ENCODE results near the gene MAP3K10. TPM values are rescaled to one million over a fixed set of nuclear protein-coding genes. Genes with fewer than 3 reads are reported as not detected.

Gene MAP3K10
- total and polyA plus RNA-seq, 2 of the 13 experiments (the other 11 are each of a cell fraction or from before 2014, with no cell fraction given): 3.4 to 5.0 TPM

GRCh38 chr19:40231544-40232424 lies 40.6 kb downstream of the MAP3K10 start (continued):
- TF ChIP-seq JUND (CRISPR knock-in tag; IDR thresholded peaks at IDR 0.05): 0 out of 2 replicates have a peak, but pooled peaks have one; percentile 45
- no peak for TF ChIP-seq ZNF30 (CRISPR knock-in tag; IDR thresholded peaks at IDR 0.05)
- no peak for TF ChIP-seq SSRP1 (CRISPR knock-in tag; IDR thresholded peaks at IDR 0.05)
- no peak; the same call in 1 of the 2 replicates for TF ChIP-seq TEAD2 (CRISPR knock-in tag; IDR thresholded peaks at IDR 0.05)
- no peak for TF ChIP-seq ZNF33A (CRISPR knock-in tag; IDR thresholded peaks at IDR 0.05; ENCODE audit: borderline replicate concordance)
- TF ChIP-seq, protein P1, sequence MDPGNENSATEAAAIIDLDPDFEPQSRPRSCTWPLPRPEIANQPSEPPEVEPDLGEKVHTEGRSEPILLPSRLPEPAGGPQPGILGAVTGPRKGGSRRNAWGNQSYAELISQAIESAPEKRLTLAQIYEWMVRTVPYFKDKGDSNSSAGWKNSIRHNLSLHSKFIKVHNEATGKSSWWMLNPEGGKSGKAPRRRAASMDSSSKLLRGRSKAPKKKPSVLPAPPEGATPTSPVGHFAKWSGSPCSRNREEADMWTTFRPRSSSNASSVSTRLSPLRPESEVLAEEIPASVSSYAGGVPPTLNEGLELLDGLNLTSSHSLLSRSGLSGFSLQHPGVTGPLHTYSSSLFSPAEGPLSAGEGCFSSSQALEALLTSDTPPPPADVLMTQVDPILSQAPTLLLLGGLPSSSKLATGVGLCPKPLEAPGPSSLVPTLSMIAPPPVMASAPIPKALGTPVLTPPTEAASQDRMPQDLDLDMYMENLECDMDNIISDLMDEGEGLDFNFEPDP (CRISPR knock-in tag; conservative IDR thresholded peaks at IDR 0.05): no peak
- 0 out of 2 replicates have a peak, but pooled peaks have one; percentile 49 for TF ChIP-seq ZNF724P (CRISPR knock-in tag; IDR thresholded peaks at IDR 0.05; ENCODE audit: borderline replicate concordance)
- no peak for TF ChIP-seq RAD21 (CRISPR knock-in tag; IDR thresholded peaks at IDR 0.05)
- TF ChIP-seq ZFY (CRISPR knock-in tag; IDR thresholded peaks at IDR 0.05): peak; percentile 72
- no peak for TF ChIP-seq REL (CRISPR knock-in tag; conservative IDR thresholded peaks at IDR 0.05)
- TF ChIP-seq ZNF451 (CRISPR knock-in tag; IDR thresholded peaks at IDR 0.05): peak; percentile 55; the same call in 1 of the 2 replicates
- TF ChIP-seq SIN3B (IDR thresholded peaks at IDR 0.05; ENCODE audit: low read length): no peak
- TF ChIP-seq FOXP1 (IDR thresholded peaks at IDR 0.05): no peak
- peak; percentile 34; the same call in 1 of the 2 replicates for TF ChIP-seq FOXP1 (CRISPR knock-in tag; IDR thresholded peaks at IDR 0.05)
- TF ChIP-seq ZNF10 (CRISPR knock-in tag; IDR thresholded peaks at IDR 0.05; ENCODE audit: borderline replicate concordance, low read depth): no peak
- no peak for TF ChIP-seq TERF1 (CRISPR knock-in tag; IDR thresholded peaks at IDR 0.05)
- TF ChIP-seq, protein P2, sequence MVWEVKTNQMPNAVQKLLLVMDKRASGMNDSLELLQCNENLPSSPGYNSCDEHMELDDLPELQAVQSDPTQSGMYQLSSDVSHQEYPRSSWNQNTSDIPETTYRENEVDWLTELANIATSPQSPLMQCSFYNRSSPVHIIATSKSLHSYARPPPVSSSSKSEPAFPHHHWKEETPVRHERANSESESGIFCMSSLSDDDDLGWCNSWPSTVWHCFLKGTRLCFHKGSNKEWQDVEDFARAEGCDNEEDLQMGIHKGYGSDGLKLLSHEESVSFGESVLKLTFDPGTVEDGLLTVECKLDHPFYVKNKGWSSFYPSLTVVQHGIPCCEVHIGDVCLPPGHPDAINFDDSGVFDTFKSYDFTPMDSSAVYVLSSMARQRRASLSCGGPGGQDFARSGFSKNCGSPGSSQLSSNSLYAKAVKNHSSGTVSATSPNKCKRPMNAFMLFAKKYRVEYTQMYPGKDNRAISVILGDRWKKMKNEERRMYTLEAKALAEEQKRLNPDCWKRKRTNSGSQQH (CRISPR knock-in tag; IDR thresholded peaks at IDR 0.05; ENCODE audit: low read depth): peak; percentile 66; the same call in 1 of the 2 replicates
- no peak for TF ChIP-seq CHCHD3 (CRISPR knock-in tag; IDR thresholded peaks at IDR 0.05)
- TF ChIP-seq ZNF24 (IDR thresholded peaks at IDR 0.05): no peak
- TF ChIP-seq ZNF136 (CRISPR knock-in tag; IDR thresholded peaks at IDR 0.05; ENCODE audit: low read depth): peak; percentile 31; the same call in 1 of the 2 replicates
- TF ChIP-seq MAFG (CRISPR knock-in tag; IDR thresholded peaks at IDR 0.05): no peak
- 0 out of 2 replicates have a peak, but pooled peaks have one; percentile 14 for TF ChIP-seq NFE2 (CRISPR knock-in tag; IDR thresholded peaks at IDR 0.05)
- no peak for TF ChIP-seq GZF1 (CRISPR knock-in tag; IDR thresholded peaks at IDR 0.05)
- 0 out of 2 replicates have a peak, but pooled peaks have one; percentile 45 for TF ChIP-seq PRMT3 (CRISPR knock-in tag; IDR thresholded peaks at IDR 0.05; ENCODE audit: borderline replicate concordance, low read depth)
- peak; percentile 80 for TF ChIP-seq ZNF501 (CRISPR knock-in tag; IDR thresholded peaks at IDR 0.05)
- no peak for TF ChIP-seq KLF11 (CRISPR knock-in tag; IDR thresholded peaks at IDR 0.05)
- peak; percentile 38; the same call in 1 of the 2 replicates for TF ChIP-seq SIX4 (CRISPR knock-in tag; IDR thresholded peaks at IDR 0.05)
- TF ChIP-seq CERS6 (CRISPR knock-in tag; IDR thresholded peaks at IDR 0.05): no peak

Data from HepG2 (cell line).